ENCODE data around the gene NGFR. TPM values are rescaled to one million over a fixed set of nuclear protein-coding genes. Genes with fewer than 3 reads are reported as not detected.
"Not testable (repeated sequence)": the region's sequence is repeated elsewhere in the genome, so short reads cannot be mapped to it uniquely, and the experiment has no call there.

The NGFR gene
- total and polyA plus RNA-seq, 7 experiments from 2014 or later = 0.07 to 0.17 (median 0.16) TPM; not detected in 4

DNA sequence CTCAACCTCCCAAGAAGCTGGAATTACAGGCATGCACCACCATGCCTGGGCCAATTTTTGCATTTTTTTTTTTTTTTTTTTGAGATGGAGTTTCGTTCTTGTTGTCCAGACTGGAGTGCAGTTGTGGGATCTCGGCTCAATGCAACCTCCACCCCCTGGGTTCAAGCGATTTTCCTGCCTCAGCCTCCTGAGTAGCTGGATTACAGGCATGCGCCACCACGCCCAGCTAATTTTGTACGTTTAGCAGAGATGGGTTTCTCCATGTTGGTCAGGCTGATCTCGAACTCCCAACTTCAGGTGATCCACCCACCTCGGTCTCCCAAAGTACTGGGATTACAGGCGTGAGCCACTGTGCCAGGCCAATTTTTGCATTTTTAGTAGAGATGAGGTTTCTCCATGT, 55.7 kb downstream of the NGFR start:
- H3K27me3 ChIP-seq (ENCODE audit: control insufficient read depth in 2 of 2, insufficient read depth in 2 of 2, low read length in 2 of 2); H3K9me3 Mint-ChIP-seq; H3K4me1 ChIP-seq (ENCODE audit: control insufficient read depth in 2 of 2, insufficient read depth in 2 of 2, low read length in 2 of 2); H3K4me3 ChIP-seq (ENCODE audit: low read length); CTCF ChIA-PET; H3K27ac ChIP-seq (ENCODE audit: low read depth, low read length); H3K36me3 Mint-ChIP-seq; H3K27me3 Mint-ChIP-seq; H3K27ac Mint-ChIP-seq; H3K9me3 ChIP-seq (ENCODE audit: control insufficient read depth in 2 of 3, low read length in 3 of 3); ATAC-seq; POLR2A ChIA-PET; DNase-seq; H3K4me3 Mint-ChIP-seq; H3K4me1 Mint-ChIP-seq; H3K36me3 ChIP-seq (ENCODE audit: control insufficient read depth in 2 of 3, insufficient read depth in 3 of 3, low read length in 3 of 3): not testable (repeated sequence)
- intact Hi-C loops (cut with micrococcal nuclease) = loop anchor here in 1 of 2 donors (10.0 kb wide), 1 partner anchor 236 kb away; no protein-coding TSS in a partner anchor

DNA sequence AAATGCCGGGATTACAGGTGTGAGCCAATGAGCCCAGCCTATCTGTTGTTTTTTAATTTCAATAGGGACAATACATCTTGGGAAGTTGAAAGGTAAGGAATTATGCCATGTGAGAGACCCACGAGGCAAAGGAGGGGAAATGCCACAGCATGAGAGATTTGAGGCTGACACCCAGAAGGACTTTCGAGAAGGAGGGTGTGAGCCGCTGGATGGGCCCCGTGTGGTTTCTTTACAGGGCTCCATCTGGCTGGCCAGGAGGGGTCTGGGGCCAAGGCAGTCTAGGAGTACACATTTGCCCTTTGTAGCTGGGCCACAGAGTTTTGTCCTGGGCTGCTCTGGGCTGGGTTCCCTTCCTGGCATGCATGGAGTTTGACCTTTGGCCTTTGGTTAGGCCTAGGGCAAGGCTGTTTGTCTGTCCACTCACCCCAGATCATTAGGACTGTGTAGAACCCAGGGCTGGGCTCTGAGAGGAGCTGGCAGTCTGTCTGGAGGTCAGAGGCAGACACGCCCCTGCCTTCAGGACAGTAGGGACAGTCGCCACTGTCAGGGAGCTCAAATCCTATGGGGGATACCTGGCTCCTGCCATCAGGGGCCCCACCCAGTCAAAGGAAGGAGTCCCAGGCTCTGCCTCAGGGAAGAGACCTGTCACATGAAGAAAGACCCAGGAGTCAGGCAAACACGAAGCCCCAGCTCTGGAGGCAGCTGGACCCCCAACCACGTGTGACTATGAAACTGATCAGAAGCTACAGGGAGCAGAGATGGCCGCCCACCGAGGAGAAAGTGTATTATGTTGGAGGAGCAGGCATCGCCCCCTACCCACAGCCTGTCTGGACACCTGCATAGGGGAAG, 56.4 kb downstream of the NGFR start:
- Mint-ChIP-seq H3K36me3 (no peaks in the 10 kb centered on the region), H3K4me1 (peaks cover 0 to 7% (median 0%) of the 10 kb centered on the region in 7 donors), H3K9me3 (no peaks in the 10 kb centered on the region), H3K27me3 (peaks cover 0 to 10% (median 0%) of the 10 kb centered on the region in 5 donors), H3K27ac (no peak overlapping the region), H3K4me3 (no peak overlapping the region)
- ChIA-PET CTCF (no interaction called here), POLR2A (no interaction called here)
- H3K4me3 ChIP-seq (ENCODE audit: low read length) = no peak overlapping the region
- ATAC-seq = no peak
- H3K27me3 ChIP-seq (ENCODE audit: control insufficient read depth in 2 of 2, insufficient read depth in 2 of 2, low read length in 2 of 2) = no peaks in the 10 kb centered on the region
- no peak for DNase-seq
- no peaks in the 10 kb centered on the region for H3K36me3 ChIP-seq (ENCODE audit: control insufficient read depth in 2 of 3, insufficient read depth in 3 of 3, low read length in 3 of 3)
- intact Hi-C loops (cut with micrococcal nuclease) = loop anchor here in 1 of 2 donors (10.0 kb wide), 1 partner anchor 237 kb away; no protein-coding TSS in a partner anchor
- peaks cover 0 to 3% of the 10 kb centered on the region in 2 donors for H3K4me1 ChIP-seq (ENCODE audit: control insufficient read depth in 2 of 2, insufficient read depth in 2 of 2, low read length in 2 of 2)
- no peaks in the 10 kb centered on the region for H3K9me3 ChIP-seq (ENCODE audit: control insufficient read depth in 2 of 3, low read length in 3 of 3)
- no peak overlapping the region for H3K27ac ChIP-seq (ENCODE audit: low read depth, low read length)

DNA sequence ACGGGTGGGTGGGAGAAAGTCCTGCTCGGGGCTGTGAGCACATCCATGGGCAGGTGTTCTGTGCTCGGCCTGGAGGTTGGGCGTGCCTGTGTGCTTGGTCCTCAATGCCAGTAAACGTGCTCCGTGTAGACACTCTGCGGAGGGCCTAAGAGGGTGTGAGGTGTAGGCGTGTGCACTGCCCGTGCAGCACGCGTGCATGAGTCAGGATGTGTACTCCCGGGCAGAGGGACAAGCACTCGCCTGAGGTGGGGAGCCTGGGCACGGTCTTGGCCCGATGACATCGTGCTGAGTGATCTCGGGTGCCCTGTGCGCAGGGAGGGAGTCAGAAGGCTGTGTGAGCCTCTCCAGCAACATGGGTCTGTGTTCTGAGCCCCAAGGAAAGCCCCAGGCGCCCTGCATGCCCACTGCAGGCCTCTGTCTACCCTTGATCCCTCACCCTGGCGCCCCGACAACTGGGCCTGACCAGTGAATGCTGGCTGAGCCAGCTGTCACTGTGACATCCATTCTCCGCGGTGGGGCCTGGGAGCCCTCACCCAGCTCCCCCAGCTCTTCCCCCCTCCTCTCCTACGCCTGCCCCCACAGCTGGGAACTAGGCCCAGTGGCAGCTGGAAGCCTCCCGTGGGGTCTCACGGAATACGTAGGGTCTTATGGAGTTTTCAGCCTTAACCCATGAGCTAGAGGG, 57.1 kb downstream of the NGFR start:
- CTCF ChIA-PET = no interaction called here
- Mint-ChIP-seq H3K27ac (no peak overlapping the region), H3K27me3 (peaks cover 0 to 7% (median 0%) of the 10 kb centered on the region in 5 donors), H3K4me1 (peaks cover under 1 to 8% (median 5%) of the 10 kb centered on the region in 7 donors), H3K36me3 (no peaks in the 10 kb centered on the region), H3K4me3 (no peak overlapping the region), H3K9me3 (no peaks in the 10 kb centered on the region)
- Histone ChIP-seq H3K36me3 (ENCODE audit: control insufficient read depth in 2 of 3, insufficient read depth in 3 of 3, low read length in 3 of 3) (no peaks in the 10 kb centered on the region), H3K4me1 (ENCODE audit: control insufficient read depth in 2 of 2, insufficient read depth in 2 of 2, low read length in 2 of 2) (peaks cover 0 to 3% of the 10 kb centered on the region in 2 donors), H3K27me3 (ENCODE audit: control insufficient read depth in 2 of 2, insufficient read depth in 2 of 2, low read length in 2 of 2) (no peaks in the 10 kb centered on the region), H3K4me3 (ENCODE audit: low read length) (no peak overlapping the region), H3K27ac (ENCODE audit: low read depth, low read length) (no peak overlapping the region), H3K9me3 (ENCODE audit: control insufficient read depth in 2 of 3, low read length in 3 of 3) (no peaks in the 10 kb centered on the region)
- intact Hi-C loops (cut with micrococcal nuclease) = loop anchor here in 1 of 2 donors (10.0 kb wide), 1 partner anchor 237 kb away; no protein-coding TSS in a partner anchor
- POLR2A ChIA-PET = no interaction called here
- no peak for DNase-seq
- no peak for ATAC-seq

DNA sequence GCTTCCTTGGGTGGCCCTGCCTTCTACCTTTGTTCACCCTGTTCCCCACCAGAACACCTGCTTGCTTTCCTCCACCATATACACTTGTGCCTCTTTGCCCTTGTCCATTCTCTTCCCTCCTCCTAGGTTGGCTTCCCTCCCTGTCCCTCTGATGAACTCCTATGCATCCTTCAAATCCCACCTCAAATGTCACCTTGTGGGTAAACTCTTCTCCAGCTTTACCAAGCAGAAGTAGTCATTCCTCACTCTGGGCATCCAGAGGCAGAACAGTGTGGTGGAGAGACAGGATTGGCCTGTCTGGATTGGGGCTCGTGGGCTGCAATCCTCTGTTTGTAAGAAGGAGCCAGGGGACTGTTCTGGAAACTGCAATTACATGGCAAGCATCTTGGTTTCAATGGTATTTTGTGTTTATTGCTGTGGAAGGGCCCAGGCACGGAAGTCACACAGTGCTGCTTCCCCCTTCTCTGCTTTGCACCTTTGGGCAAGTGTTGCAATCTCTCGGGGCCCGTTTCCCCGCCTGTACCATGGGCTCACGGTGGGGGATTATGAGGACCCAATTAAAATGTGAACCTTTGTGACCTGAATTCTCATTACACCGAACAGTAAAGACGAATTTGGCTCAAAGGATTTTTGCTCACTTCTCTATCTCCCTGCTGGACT, 58.7 kb downstream of the NGFR start:
- H3K4me1 ChIP-seq (ENCODE audit: control insufficient read depth in 2 of 2, insufficient read depth in 2 of 2, low read length in 2 of 2) = peaks cover 0 to 3% of the 10 kb centered on the region in 2 donors
- intact Hi-C loops (cut with micrococcal nuclease) = loop anchor here in 1 of 2 donors (10.0 kb wide), 1 partner anchor 239 kb away; no protein-coding TSS in a partner anchor
- no peak overlapping the region for H3K27ac ChIP-seq (ENCODE audit: low read depth, low read length)
- no peaks in the 10 kb centered on the region for H3K9me3 ChIP-seq (ENCODE audit: control insufficient read depth in 2 of 3, low read length in 3 of 3)
- Mint-ChIP-seq H3K4me3 (no peak overlapping the region), H3K27ac (no peak overlapping the region), H3K9me3 (no peaks in the 10 kb centered on the region), H3K36me3 (no peaks in the 10 kb centered on the region), H3K27me3 (peaks cover 0 to 8% (median 5%) of the 10 kb centered on the region in 5 donors), H3K4me1 (peaks cover 6 to 13% (median 10%) of the 10 kb centered on the region in 7 donors)
- ATAC-seq = no peak
- POLR2A ChIA-PET = no interaction called here
- H3K36me3 ChIP-seq (ENCODE audit: control insufficient read depth in 2 of 3, insufficient read depth in 3 of 3, low read length in 3 of 3) = no peaks in the 10 kb centered on the region
- CTCF ChIA-PET = interaction anchor here (1.1 kb wide), 1 partner anchor 16 kb away, joined by 3 read pairs; no protein-coding TSS in a partner anchor
- H3K27me3 ChIP-seq (ENCODE audit: control insufficient read depth in 2 of 2, insufficient read depth in 2 of 2, low read length in 2 of 2) = peaks cover 0 to 3% of the 10 kb centered on the region in 2 donors
- H3K4me3 ChIP-seq (ENCODE audit: low read length) = no peak overlapping the region
- DNase-seq = no peak

DNA sequence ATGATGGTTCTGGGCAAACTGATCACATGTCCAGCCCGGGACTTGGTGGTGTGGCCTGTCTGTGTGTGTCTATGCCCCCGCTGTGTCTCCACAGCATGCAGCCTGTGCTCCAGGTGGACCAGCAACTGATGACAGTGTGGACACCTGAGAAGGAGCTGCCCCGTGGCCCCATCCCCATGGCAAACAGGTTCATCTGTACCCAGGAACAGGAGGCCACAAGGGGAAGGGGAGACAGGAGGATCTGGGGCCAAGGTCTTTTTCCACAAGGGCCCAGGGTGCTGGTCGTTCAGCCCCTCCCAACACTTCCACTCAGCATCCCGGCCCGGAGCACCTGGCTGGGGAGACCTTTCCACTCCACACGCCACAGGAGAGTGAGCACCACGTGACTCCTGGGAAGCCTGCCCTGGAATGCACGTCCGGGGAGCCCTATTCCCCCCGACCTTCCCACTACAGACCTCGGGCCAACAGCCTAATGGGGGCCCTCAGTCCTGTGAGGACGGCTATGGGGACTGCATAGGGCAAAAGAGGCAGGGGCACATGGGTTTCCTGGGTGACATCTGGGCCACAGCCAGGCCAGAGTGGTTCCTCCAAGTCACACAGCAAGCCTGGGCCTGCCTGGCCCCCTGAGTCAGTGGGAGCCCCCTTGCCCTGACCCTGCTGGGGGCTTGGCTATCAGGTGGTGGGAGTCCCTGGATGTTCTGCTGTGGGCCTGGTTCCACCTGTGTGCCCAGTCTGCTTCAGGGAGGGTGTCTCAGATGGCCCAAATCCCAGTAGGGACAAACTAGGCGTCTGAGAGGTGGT, 59.8 kb downstream of the NGFR start:
- intact Hi-C loops (cut with micrococcal nuclease) = loop anchor here in 1 of 2 donors (10.0 kb wide), 1 partner anchor 240 kb away; no protein-coding TSS in a partner anchor

More for the DNA sequence above, 59.8 kb downstream of the NGFR start:
- Histone ChIP-seq H3K27me3 (ENCODE audit: control insufficient read depth in 2 of 2, insufficient read depth in 2 of 2, low read length in 2 of 2) (peaks cover 0 to 3% of the 10 kb centered on the region in 2 donors), H3K9me3 (ENCODE audit: control insufficient read depth in 2 of 3, low read length in 3 of 3) (no peaks in the 10 kb centered on the region), H3K4me3 (ENCODE audit: low read length) (no peak overlapping the region), H3K36me3 (ENCODE audit: control insufficient read depth in 2 of 3, insufficient read depth in 3 of 3, low read length in 3 of 3) (no peaks in the 10 kb centered on the region), H3K27ac (ENCODE audit: low read depth, low read length) (no peak overlapping the region), H3K4me1 (ENCODE audit: control insufficient read depth in 2 of 2, insufficient read depth in 2 of 2, low read length in 2 of 2) (peaks cover 0 to 3% of the 10 kb centered on the region in 2 donors)
- Mint-ChIP-seq H3K36me3 (no peaks in the 10 kb centered on the region), H3K4me3 (no peak overlapping the region), H3K27ac (no peak overlapping the region), H3K9me3 (no peaks in the 10 kb centered on the region), H3K4me1 (peaks cover 6 to 13% (median 10%) of the 10 kb centered on the region in 7 donors), H3K27me3 (peaks cover 0 to 6% (median 5%) of the 10 kb centered on the region in 5 donors)
- ATAC-seq (no peak), DNase-seq (no peak)
- ChIA-PET CTCF (interaction anchor here (0.6 to 4.6 kb wide), 11 partner anchors 13 to 240 kb away, joined by 3 to 40 read pairs (median 5); partner anchors contain the start of gene PHB1), POLR2A (no interaction called here)
